ENCODE data around the gene ISM1.

DNA sequence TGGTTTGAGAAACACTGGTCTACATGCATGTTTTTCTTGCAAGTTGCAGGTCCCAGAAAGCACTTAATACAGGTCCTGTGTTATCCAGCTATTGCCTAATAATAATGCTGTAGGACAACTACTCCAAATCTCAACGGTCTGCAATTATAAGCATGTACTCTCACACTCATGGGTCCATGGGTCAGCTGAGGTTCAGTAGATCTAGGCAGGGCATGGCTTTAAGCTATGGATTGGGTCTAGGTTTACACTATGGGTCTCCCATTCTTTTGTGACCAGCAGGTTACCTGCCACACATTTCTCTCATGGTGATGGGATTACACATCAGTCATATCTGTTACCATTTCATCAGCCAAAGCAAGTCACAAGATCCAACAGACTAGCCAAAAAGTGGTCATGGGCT is 13.9 kb downstream of the ISM1 start:
- no peak for TF ChIP-seq POLR2AphosphoS5 (IDR thresholded peaks at IDR 0.05; ENCODE audit: low read depth, low read length)
- TF ChIP-seq TAF1 (IDR thresholded peaks at IDR 0.05; ENCODE audit: low read depth, low read length), result no peak

Data from GM12891 (cell line).